Esophagus muscularis mucosa (tissue), 4 donors: ENCODE measurements around the gene RHEBL1. TPM values are rescaled to one million over a fixed set of nuclear protein-coding genes. Genes with fewer than 3 reads are reported as not detected.
A peak's percentile ranks its signal among the peaks of the same experiment; 100 is the strongest.
"Not testable (repeated sequence)": the region's sequence is repeated elsewhere in the genome, so short reads cannot be mapped to it uniquely, and the experiment has no call there.

Experiments used
- DNase-seq: peaks from one replicate; pipeline ENCODE4 v3.0.0-alpha.2; 2017; ENCODE audit errors: extremely low spot score
- H3K27ac ChIP-seq, 4 donors: fragments of 200-600 bp; sonication (generic); replicated peaks in 1 of 4; 1 replicate in 3 of 4; 2 replicates in 1 of 4; pipeline ENCODE4 v1.5.1; 2016 to 2019; ENCODE audit warnings: mild to moderate bottlenecking in 1 of 4
- H3K27me3 ChIP-seq, 4 donors: fragments of 200-600 bp; sonication (generic); one replicate each; pipeline versions ENCODE4 v1.5.1 to v1.6.0; 2016 to 2019
- H3K36me3 ChIP-seq, 4 donors: fragments of 200-600 bp; sonication (generic); one replicate each; pipeline ENCODE4 v1.5.1; 2016 to 2019
- H3K4me1 ChIP-seq, 4 donors: fragments of 200-600 bp; sonication (generic); one replicate each; pipeline ENCODE4 v1.5.1; 2016 to 2019
- H3K4me3 ChIP-seq, 4 donors: fragments of 200-600 bp; sonication (generic); 1 replicate in 2 of 4; 2 replicates in 2 of 4; pipeline ENCODE4 v1.5.1; 2016 to 2019; ENCODE audit warnings: mild to moderate bottlenecking in 4 of 4, moderate library complexity in 1 of 4
- H3K9me3 ChIP-seq, 4 donors: fragments of 200-600 bp; sonication (generic); 1 replicate in 3 of 4; 2 replicates in 1 of 4; pipeline ENCODE4 v1.5.1; 2016 to 2019
- CTCF ChIP-seq, 3 experiments: fragments of 200-600 bp in 2 of 3; fragments of 450-650 bp in 1 of 3; sonication (generic) in 2 of 3; IDR thresholded peaks; one replicate each; pipeline ENCODE4 v1.5.1; 2017 to 2019; ENCODE audit warnings: antibody characterized with exemption in 3 of 3, mild to moderate bottlenecking in 2 of 3, moderate library complexity in 1 of 3
- EP300 ChIP-seq: sonication (generic); formaldehyde crosslinking; IDR thresholded peaks from one replicate; pipeline ENCODE4 v1.6.1; 2017; ENCODE audit warnings: antibody characterized with exemption
- POLR2A ChIP-seq: fragments of 450-650 bp; IDR thresholded peaks from one replicate; pipeline ENCODE4 v1.6.1; 2017; ENCODE audit warnings: antibody characterized with exemption, moderate library complexity, mild to moderate bottlenecking, low read depth
- POLR2AphosphoS5 ChIP-seq, 2 donors: sonication (generic); formaldehyde crosslinking; IDR thresholded peaks; one replicate each; pipeline ENCODE4 v1.6.1; 2017; ENCODE audit warnings: antibody characterized with exemption in 2 of 2
- WGBS: methylation state at CpG from one replicate; pipeline ENCODE4 v1.1.5; 2018; 5-methylcytosine and 5-hydroxymethylcytosine counted together
- intact Hi-C: fragments of 100-400 bp; cut with DNase I; formaldehyde crosslinking; loops from one replicate; pipeline ENCODE4 v1.15.1; 2023
- total RNA-seq, 4 donors: library from RNA; depleted of rRNA; stranded (reverse); fragments of >200 nt; gene quantifications; one replicate each; pipeline versions ENCODE4 v1.1.0 to v1.2.1, GENCODE V29; 2016

RHEBL1 gene
- total RNA-seq, 4 donors from 2014 or later: 0.40 to 0.97 TPM; not detected in 2

GRCh38 chr12:49068879-49069506 is 786 bp downstream of the RHEBL1 start:
- Histone ChIP-seq H3K4me1 (peaks cover 14 to 21% (median 17%) of the 10 kb centered on the region in 4 donors), H3K9me3 (no peaks in the 10 kb centered on the region), H3K27me3 (no peaks in the 10 kb centered on the region), H3K36me3 (no peaks in the 10 kb centered on the region), H3K4me3 (peak overlapping the region; percentile 73 to 90 (median 80)), H3K27ac (peak overlapping the region; percentile 71 to 80 (median 77))
- intact Hi-C loops: loop anchor here (5.0 kb wide), 1 partner anchor 43 kb away; the partner anchor contains the start of gene LMBR1L
- DNase-seq: no peak
- TF ChIP-seq POLR2AphosphoS5 (IDR thresholded peaks at IDR 0.05) (no peak), EP300 (no peak), CTCF (IDR thresholded peaks at IDR 0.05) (no peak)
- WGBS: 18% methylated on average over 21 of the region's 21 CpGs

- WGBS: 87% methylated on average over 4 of the region's 4 CpGs
- DNase-seq: no peak
- TF ChIP-seq POLR2AphosphoS5 (IDR thresholded peaks at IDR 0.05) (no peak), POLR2A (no peak), CTCF (IDR thresholded peaks at IDR 0.05) (no peak), EP300 (no peak)
- H3K36me3 ChIP-seq: no peaks in the 10 kb centered on the region
- H3K27ac ChIP-seq: no peak overlapping the region
- no peak overlapping the region for H3K4me3 ChIP-seq
- H3K9me3 ChIP-seq: no peaks in the 10 kb centered on the region
- no peaks in the 10 kb centered on the region for H3K27me3 ChIP-seq
- peaks cover 14 to 34% (median 26%) of the 10 kb centered on the region in 4 donors for H3K4me1 ChIP-seq
- intact Hi-C loops: loop anchor here (5.0 kb wide), 1 partner anchor 46 kb away; the partner anchor contains the start of gene LMBR1L
Measured at GRCh38 chr12:49066120-49066519, 3.7 kb downstream of the RHEBL1 start.

GRCh38 chr12:49064767-49065152 is 5.0 kb downstream of the RHEBL1 start:
- Histone ChIP-seq H3K36me3 (no peaks in the 10 kb centered on the region), H3K4me1 (peaks cover 5 to 28% (median 21%) of the 10 kb centered on the region in 4 donors), H3K4me3 (no peak overlapping the region), H3K27ac (no peak overlapping the region), H3K27me3 (no peaks in the 10 kb centered on the region), H3K9me3 (no peaks in the 10 kb centered on the region)
- DNase-seq: no peak
- no CpG with 5 or more reads among the region's 5 CpGs for WGBS
- intact Hi-C loops: loop anchor here (5.0 kb wide), 3 partner anchors 48 to 168 kb away; partner anchors contain the start of gene LMBR1L
- TF ChIP-seq POLR2AphosphoS5 (IDR thresholded peaks at IDR 0.05) (no peak), CTCF (IDR thresholded peaks at IDR 0.05) (no peak), POLR2A (no peak), EP300 (no peak)

- not testable (repeated sequence) for H3K27ac ChIP-seq, H3K36me3 ChIP-seq, H3K4me3 ChIP-seq, DNase-seq, H3K9me3 ChIP-seq, H3K27me3 ChIP-seq
- WGBS: 90% methylated on average over 17 of the region's 17 CpGs
- intact Hi-C loops: loop anchor here (5.0 kb wide), 2 partner anchors 65 to 170 kb away; no protein-coding TSS in a partner anchor
- H3K4me1 ChIP-seq: peaks cover 20 to 44% (median 37%) of the 10 kb centered on the region in 4 donors
Measured at GRCh38 chr12:49061916-49062315, 7.9 kb downstream of the RHEBL1 start.

- intact Hi-C loops: loop anchor here (5.0 kb wide), 2 partner anchors 66 to 171 kb away; no protein-coding TSS in a partner anchor
Measured at GRCh38 chr12:49061157-49061650, 8.6 kb downstream of the RHEBL1 start.

More at GRCh38 chr12:49061157-49061650, 8.6 kb downstream of the RHEBL1 start:
- no peaks in the 10 kb centered on the region for H3K27me3 ChIP-seq
- peaks cover 27 to 51% (median 44%) of the 10 kb centered on the region in 4 donors for H3K4me1 ChIP-seq
- H3K9me3 ChIP-seq: no peaks in the 10 kb centered on the region
- DNase-seq: no peak
- H3K27ac ChIP-seq: peak overlapping the region; percentile 96 to 98 (median 96)
- TF ChIP-seq EP300: no peak
- TF ChIP-seq POLR2A: no peak
- no peak for TF ChIP-seq POLR2AphosphoS5 (IDR thresholded peaks at IDR 0.05)
- no peak for TF ChIP-seq CTCF (IDR thresholded peaks at IDR 0.05)
- WGBS: 12% methylated on average over 12 of the region's 16 CpGs
- peak overlapping the region; percentile 77 to 100 (median 98) for H3K4me3 ChIP-seq
- no peaks in the 10 kb centered on the region for H3K36me3 ChIP-seq
